Measurements from ENCODE around the gene PROM1. TPM values are rescaled to one million over a fixed set of nuclear protein-coding genes. Genes with fewer than 3 reads are reported as not detected.
A peak's percentile ranks its signal among the peaks of the same experiment; 100 is the strongest.

PROM1 gene, protein sequence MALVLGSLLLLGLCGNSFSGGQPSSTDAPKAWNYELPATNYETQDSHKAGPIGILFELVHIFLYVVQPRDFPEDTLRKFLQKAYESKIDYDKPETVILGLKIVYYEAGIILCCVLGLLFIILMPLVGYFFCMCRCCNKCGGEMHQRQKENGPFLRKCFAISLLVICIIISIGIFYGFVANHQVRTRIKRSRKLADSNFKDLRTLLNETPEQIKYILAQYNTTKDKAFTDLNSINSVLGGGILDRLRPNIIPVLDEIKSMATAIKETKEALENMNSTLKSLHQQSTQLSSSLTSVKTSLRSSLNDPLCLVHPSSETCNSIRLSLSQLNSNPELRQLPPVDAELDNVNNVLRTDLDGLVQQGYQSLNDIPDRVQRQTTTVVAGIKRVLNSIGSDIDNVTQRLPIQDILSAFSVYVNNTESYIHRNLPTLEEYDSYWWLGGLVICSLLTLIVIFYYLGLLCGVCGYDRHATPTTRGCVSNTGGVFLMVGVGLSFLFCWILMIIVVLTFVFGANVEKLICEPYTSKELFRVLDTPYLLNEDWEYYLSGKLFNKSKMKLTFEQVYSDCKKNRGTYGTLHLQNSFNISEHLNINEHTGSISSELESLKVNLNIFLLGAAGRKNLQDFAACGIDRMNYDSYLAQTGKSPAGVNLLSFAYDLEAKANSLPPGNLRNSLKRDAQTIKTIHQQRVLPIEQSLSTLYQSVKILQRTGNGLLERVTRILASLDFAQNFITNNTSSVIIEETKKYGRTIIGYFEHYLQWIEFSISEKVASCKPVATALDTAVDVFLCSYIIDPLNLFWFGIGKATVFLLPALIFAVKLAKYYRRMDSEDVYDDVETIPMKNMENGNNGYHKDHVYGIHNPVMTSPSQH
- under 1 TPM; 0.34 to 0.56 TPM for total RNA-seq

DNA sequence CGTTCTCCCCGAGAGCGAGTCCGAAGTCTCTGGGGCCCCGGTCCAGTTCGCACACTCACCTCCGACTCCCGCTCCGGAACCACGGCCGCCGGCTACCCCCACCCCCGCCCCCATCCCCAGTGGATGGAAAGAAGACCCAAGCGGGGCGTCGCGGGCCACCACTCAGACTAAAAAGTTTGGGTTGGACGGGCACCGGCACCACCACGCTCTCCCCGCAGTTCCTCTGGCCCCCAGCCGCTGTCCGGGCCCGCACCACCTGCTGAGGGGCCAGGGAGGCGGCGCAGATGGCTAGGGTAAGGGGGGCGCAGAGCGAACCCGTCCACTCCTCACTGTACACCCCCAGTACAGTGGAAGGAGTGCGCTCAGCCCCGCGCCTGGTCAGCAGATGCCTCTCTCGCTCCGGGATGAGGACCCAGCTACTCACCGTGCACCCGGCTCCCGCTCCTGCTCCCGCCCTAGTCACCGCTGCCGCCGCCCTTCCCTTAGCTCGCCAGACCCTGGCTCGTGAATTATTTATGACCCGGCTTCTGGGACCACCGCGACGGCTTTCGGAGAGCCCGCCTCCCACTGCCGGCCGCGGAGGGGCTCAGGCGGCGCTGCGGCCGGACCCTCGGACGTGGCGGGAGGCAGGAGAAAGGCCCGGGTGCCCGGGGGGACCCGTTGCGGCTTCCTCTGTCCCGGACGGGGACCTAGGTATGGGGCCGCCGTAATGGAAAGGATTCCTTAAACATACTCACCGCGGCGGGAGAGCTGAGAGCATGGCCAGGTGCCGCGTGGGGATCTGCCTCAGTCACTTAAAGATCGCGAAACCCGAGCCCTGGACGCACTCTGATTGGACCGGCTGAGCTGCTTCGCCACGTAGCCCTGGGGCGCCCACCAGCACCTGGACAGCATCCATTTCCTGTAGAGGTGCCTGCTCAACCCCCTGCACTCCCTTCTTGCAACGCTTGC lies at the start of gene PROM1:
TSS of gene PROM1 (minus strand) at position 783 of the 951 bp plus-strand sequence. CDS start 8,117 bp downstream, outside the sequence.
- peak; percentile 36 for DNase-seq
- peaks cover 20% of the 10 kb centered on the region for H3K4me1 Mint-ChIP-seq

DNA sequence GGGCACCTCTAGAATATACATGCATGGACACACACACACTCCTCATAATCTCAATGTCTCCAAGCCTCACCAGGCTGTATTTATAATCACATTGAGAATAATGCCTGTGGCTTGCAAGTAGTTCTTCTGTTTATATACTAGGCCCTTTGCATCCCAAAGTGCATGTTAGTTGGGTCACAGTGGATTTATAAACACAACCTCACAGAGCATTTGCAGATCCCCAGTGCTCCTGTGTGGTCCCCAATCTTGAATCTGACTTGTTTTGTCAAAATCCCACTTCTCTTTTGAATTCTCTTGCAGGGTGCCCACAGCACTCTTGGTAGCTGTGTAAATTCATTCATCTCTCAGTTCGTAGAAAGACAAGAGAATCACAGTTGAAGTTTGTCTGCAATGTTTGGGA lies 49.6 kb upstream of the PROM1 start:
- Mint-ChIP-seq H3K27me3 (no peaks in the 10 kb centered on the region), H3K9me3 (peaks cover 4% of the 10 kb centered on the region), H3K27ac (no peak overlapping the region), H3K4me1 (no peaks in the 10 kb centered on the region), H3K4me3 (no peak overlapping the region), H3K36me3 (peaks cover 3% of the 10 kb centered on the region)
- no peak for DNase-seq

More for the DNA sequence above, at the start of gene PROM1:
- H3K9me3 Mint-ChIP-seq, result peaks cover 2% of the 10 kb centered on the region
- H3K36me3 Mint-ChIP-seq, result peaks cover 2% of the 10 kb centered on the region
- H3K4me3 Mint-ChIP-seq, result peak within 1 kb of the TSS; percentile 74
- H3K27me3 Mint-ChIP-seq, result peaks cover 79% of the 10 kb centered on the region
- H3K27ac Mint-ChIP-seq, result no peak within 1 kb of the TSS

DNA sequence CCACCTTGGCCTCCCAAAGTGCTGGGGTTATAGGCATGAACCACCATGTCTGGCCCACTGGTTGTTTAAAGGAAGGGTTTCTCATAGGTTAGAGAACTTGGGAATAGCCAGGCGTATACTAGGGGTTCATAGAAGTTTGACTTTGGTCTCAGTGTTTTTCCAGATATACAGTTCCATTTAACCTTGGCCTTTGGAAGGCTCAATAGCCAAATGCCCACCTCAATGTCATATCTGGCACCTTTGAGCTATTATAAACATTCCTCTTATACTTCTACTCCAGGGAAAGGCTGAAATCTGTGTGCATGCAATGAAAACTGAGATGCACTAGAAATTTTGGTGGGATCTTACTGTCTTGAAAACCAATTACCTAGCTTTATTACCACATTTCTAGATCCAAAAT lies 47.5 kb upstream of the PROM1 start:
- Mint-ChIP-seq H3K36me3 (peaks cover 3% of the 10 kb centered on the region), H3K27ac (no peak overlapping the region), H3K9me3 (peaks cover 4% of the 10 kb centered on the region), H3K4me1 (no peaks in the 10 kb centered on the region), H3K4me3 (no peak overlapping the region), H3K27me3 (no peaks in the 10 kb centered on the region)
- no peak for DNase-seq

DNA sequence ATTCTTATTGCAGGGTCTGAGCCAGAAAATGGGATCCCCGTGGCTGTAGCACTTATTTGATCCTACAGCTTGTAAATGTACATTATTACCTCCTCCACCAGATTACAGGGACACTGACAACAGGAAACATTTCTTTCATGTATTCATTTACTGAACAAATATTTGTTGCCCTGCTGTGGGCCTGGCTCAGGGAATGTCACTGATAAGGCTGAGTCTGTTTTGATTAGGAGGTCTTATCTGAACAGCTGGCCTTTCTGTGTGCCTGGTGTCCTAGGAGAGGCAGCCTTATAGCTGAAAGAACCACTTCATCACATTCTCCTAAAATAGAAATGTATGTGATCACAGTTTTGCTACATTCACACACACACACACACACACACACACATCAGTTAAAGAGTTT lies 45.5 kb upstream of the PROM1 start:
- Mint-ChIP-seq H3K4me3 (no peak overlapping the region), H3K27ac (no peak overlapping the region), H3K36me3 (peaks cover under 1% of the 10 kb centered on the region), H3K4me1 (peaks cover 8% of the 10 kb centered on the region), H3K27me3 (no peaks in the 10 kb centered on the region), H3K9me3 (peaks cover 1% of the 10 kb centered on the region)
- no peak for DNase-seq

DNA sequence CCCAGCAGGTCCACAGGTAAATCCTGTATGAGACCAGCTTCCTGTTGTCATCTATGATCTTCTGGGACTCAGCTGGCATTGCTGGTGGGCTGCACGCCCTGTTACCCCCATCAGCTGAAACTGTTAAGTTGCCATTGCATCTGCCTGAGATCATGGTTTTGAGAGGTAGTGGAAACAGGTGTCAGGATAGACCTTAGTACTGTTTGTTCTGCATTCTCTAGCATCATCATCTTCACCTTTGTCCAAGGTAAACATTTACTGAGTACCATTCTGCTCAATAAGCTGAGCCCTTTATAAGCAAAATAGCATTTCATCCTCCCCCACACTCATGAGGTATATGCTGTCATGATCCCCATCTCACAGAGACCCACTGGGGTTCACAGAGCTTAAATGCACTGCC lies 42.9 kb upstream of the PROM1 start:
- H3K9me3 Mint-ChIP-seq, result no peaks in the 10 kb centered on the region
- peaks cover 30% of the 10 kb centered on the region for H3K4me1 Mint-ChIP-seq
- no peaks in the 10 kb centered on the region for H3K36me3 Mint-ChIP-seq

DNA sequence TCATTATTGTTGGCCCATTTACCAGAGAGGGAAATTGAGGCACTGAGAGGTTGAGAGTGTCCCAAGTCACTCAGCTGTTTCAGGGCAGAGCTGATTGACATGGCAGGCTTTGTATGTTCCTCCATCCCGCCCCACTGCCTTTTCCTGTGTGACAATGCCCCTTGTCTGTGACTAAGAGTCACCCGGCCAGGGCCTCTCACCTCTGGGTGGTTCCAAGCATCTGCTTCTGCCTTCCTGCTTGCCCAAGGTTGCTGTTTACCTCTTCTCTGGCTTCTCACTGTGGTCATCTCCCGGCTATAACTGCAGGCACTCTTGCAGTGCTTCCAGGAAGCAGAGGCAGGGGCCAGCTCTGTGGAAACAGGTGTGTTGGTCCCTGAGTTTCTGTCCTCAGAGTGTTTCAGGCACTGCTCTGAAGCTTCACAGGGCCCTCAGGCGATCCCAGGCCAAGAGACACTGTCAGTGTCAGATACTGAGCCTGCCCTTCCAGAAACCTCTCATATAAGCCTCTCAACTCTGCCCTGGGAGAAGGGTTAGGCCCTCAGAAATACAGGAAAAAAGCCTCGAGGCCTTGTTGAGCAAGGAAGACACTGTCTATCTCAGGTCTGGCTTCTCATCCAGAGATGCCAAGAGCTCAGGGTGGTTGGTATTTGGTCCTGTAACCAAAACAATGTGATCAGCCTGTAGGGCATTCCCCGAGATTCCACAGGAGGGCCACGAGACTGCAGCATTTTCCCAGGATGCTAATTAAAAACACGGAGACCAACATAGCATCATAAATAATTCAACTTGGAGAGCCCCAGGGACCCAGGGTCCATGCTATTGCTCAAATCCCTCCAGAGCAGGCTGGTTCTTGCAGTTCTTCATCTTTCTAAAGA lies 42.0 kb upstream of the PROM1 start:
- Mint-ChIP-seq H3K4me1 (peaks cover 34% of the 10 kb centered on the region), H3K4me3 (no peak overlapping the region), H3K9me3 (no peaks in the 10 kb centered on the region), H3K27me3 (no peaks in the 10 kb centered on the region), H3K36me3 (peaks cover under 1% of the 10 kb centered on the region), H3K27ac (no peak overlapping the region)
- DNase-seq, result no peak

More for the DNA sequence above, 42.9 kb upstream of the PROM1 start:
- no peaks in the 10 kb centered on the region for H3K27me3 Mint-ChIP-seq
- H3K27ac Mint-ChIP-seq, result no peak overlapping the region
- no peak overlapping the region for H3K4me3 Mint-ChIP-seq
- DNase-seq, result no peak

DNA sequence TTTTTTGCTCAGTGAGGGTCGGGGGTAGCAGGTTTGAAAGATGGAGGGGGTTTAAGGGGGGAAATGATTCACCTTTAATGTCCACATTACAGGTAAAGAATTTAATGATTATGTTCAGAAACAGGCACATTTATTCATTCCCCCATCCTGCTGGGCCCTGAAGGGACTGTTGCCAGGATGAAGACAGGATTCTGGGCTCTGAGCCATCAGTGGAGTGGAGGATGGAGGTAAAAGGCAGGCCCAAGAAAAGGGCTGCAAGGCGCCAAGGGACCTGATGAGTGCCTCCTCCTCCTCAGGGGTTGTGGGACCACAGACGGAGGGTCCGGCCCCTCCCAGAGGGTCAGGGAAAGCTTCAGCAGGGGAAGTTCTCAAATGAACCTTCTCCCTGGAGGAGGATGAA lies 40.4 kb upstream of the PROM1 start:
- no peaks in the 10 kb centered on the region for H3K27me3 Mint-ChIP-seq
- peaks cover 4% of the 10 kb centered on the region for H3K36me3 Mint-ChIP-seq
- H3K9me3 Mint-ChIP-seq, result no peaks in the 10 kb centered on the region
- H3K4me3 Mint-ChIP-seq, result no peak overlapping the region
- peaks cover 34% of the 10 kb centered on the region for H3K4me1 Mint-ChIP-seq
- H3K27ac Mint-ChIP-seq, result peak overlapping the region; percentile 87
- DNase-seq, result no peak

DNA sequence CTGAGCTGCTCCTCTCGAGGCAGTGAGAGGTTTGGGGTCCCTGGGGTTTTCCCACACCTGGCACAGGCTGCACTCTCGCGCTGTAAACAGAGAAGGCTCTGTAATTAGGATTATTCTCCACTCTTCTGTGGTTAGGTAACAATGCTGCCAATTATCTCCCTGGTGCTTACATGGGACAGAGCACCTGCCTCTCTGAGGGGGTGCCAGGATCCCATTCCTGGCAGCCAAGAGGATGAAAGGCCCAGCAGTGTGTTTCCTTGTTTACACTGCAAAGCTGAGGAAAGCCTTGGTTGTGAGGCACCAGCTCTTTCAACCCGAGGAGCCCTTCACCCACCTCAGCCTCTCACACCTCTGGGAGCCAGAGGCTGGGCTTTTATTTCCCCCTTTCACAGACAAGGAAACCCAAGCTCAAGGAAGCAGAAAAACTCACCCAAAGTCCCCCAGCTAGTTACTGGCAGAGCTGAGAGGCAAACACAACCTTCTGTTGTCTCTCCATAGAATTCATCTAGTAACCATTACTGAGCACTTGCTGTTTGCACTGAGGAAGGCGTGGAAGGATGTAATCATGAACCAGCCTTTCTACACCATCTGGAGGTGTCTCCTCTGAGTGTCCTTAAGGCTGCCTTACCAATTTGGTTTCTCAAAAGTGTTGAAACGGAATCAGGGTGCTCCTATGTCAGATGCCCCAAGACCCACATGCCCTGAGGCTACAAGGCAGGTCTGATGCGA lies 39.7 kb upstream of the PROM1 start:
- H3K36me3 Mint-ChIP-seq, result peaks cover 4% of the 10 kb centered on the region
- peak; percentile 20 for DNase-seq
- peak overlapping the region; percentile 87 for H3K27ac Mint-ChIP-seq
- H3K9me3 Mint-ChIP-seq, result no peaks in the 10 kb centered on the region
- H3K27me3 Mint-ChIP-seq, result no peaks in the 10 kb centered on the region
- H3K4me3 Mint-ChIP-seq, result no peak overlapping the region
- peaks cover 34% of the 10 kb centered on the region for H3K4me1 Mint-ChIP-seq

DNA sequence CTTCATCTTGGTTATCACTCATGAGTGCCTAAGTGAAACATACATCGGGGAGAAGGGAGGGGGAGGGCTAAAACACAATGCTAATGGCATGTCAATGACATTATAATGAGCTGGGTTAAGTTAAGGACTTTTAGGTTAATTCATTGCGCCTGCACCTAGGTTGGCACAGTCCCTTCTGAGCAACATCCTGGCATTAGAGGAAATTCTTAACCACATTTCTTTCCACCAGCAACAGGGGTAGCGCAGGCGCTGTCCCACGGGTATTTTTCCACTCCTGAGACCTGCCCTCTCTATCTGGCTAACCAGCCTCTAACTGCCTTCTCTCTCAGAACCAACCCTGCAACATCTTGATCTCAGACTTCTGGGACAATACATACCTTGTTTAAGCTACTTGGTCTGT lies 39.0 kb upstream of the PROM1 start:
- no peaks in the 10 kb centered on the region for H3K27me3 Mint-ChIP-seq
- peaks cover 34% of the 10 kb centered on the region for H3K4me1 Mint-ChIP-seq
- no peaks in the 10 kb centered on the region for H3K9me3 Mint-ChIP-seq
- peak overlapping the region; percentile 15 for H3K4me3 Mint-ChIP-seq
- DNase-seq, result peak; percentile 59
- peaks cover 4% of the 10 kb centered on the region for H3K36me3 Mint-ChIP-seq
- H3K27ac Mint-ChIP-seq, result peak overlapping the region; percentile 87

DNA sequence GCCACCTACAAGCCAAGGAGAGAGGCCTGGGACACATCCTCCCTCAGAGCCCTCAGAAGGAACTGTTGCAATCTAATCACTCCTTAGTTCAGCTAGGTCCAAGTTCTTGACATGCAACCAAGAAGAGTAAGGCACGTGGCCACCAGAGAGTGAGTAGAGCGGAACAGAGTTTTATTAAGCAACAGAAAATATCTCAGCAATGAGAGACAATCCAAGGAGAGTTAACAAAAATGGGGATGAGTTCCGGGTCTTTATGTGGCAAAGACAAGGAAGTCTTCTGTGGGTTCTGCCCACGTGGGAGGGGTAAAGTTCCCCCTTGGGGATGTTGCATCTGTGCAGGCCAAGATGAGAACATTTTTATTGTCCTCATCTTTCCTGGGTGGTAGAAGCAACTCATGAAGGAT lies 38.5 kb upstream of the PROM1 start:
- peak overlapping the region; percentile 87 for H3K27ac Mint-ChIP-seq

DNA sequence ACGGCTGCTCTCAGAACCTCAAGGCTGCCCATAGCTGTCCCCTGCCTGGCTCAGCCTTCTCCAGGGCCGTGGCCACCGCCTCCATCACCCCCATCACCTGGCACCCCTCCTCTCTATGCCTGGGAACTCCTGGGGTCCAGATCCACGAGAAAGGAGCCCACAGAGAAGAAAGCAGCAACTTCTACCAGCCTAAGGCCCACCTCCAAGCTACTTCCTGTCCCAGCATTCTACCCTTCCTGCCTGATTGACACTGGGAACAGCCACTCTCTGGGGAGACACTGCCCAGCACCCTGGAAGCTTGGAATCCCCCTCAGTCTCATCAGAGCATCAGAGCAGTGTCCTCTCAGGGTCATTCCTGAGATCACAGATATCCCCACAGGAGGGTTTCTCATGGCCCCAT lies 36.9 kb upstream of the PROM1 start:
- DNase-seq, result no peak
- no peaks in the 10 kb centered on the region for H3K27me3 Mint-ChIP-seq
- H3K4me1 Mint-ChIP-seq, result peaks cover 31% of the 10 kb centered on the region
- H3K4me3 Mint-ChIP-seq, result no peak overlapping the region
- H3K27ac Mint-ChIP-seq, result no peak overlapping the region
- peaks cover 4% of the 10 kb centered on the region for H3K36me3 Mint-ChIP-seq
- no peaks in the 10 kb centered on the region for H3K9me3 Mint-ChIP-seq

More for the DNA sequence above, 38.5 kb upstream of the PROM1 start:
- no peak for DNase-seq
- Mint-ChIP-seq H3K27me3 (no peaks in the 10 kb centered on the region), H3K36me3 (peaks cover 4% of the 10 kb centered on the region), H3K4me1 (peaks cover 34% of the 10 kb centered on the region), H3K4me3 (no peak overlapping the region), H3K9me3 (no peaks in the 10 kb centered on the region)

DNA sequence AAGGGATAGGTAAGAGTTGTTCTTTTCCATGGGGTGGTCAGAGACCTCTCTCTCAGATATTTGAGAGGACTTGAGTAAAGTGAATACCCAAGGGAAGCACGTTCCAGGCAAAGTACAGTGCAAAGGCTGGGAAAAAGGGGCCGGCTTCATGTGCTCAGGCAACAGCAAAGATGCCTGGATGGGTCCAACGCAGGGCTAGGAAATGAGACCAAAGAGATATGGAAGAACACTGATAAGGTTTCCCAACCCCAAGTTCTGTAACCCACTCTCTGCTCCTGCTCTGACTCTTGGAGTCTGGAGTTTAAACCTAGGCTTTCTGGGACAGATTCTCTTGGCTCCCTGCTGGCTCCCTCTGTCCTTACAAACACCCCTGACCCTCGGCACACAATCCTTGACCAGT lies 36.2 kb upstream of the PROM1 start:
- Mint-ChIP-seq H3K36me3 (peaks cover 4% of the 10 kb centered on the region), H3K4me3 (no peak overlapping the region), H3K9me3 (no peaks in the 10 kb centered on the region), H3K27ac (no peak overlapping the region), H3K4me1 (peaks cover 26% of the 10 kb centered on the region), H3K27me3 (no peaks in the 10 kb centered on the region)
- no peak for DNase-seq

DNA sequence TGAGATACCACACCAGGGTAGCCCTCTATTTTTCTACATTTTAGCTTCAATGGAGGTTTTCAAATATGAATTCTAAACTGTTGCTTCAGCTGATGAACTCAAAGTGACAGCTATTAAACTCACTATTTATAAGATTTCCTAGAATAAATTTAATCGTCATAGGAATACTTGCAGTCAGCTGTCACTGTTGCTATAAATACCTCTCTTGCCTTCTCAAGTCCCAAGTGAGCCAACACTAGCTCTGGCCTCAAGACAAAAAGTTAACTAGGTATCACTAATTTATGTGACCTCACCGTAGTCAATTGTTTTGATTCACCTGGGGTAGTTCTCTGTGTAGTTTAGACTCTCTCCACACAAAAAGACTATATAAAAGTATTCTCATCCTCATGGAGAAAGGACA lies 34.3 kb upstream of the PROM1 start:
- Mint-ChIP-seq H3K27me3 (no peaks in the 10 kb centered on the region), H3K4me3 (no peak overlapping the region), H3K4me1 (peaks cover 17% of the 10 kb centered on the region), H3K36me3 (peaks cover 4% of the 10 kb centered on the region), H3K27ac (no peak overlapping the region), H3K9me3 (no peaks in the 10 kb centered on the region)
- no peak for DNase-seq
